ENCODE data around the gene RFT1. TPM values are rescaled to one million over a fixed set of nuclear protein-coding genes. Genes with fewer than 3 reads are reported as not detected.

The RFT1 gene
- total RNA-seq, 1 experiment from 2014 or later, result 33.6 TPM

- no peak for TF ChIP-seq REST (IDR thresholded peaks at IDR 0.05; ENCODE audit: low read depth)
- no peak for TF ChIP-seq POLR2A (IDR thresholded peaks at IDR 0.05; ENCODE audit: borderline replicate concordance, extremely low read depth, insufficient read depth, insufficient read length)
Observed at GRCh38 chr3:53145713-53146080, 15.5 kb upstream of the RFT1 start (continued).

- Histone ChIP-seq H2AFZ (ENCODE audit: low read depth, low read length, poor library complexity, severe bottlenecking) (no peak overlapping the region), H4K20me1 (ENCODE audit: insufficient read depth) (no peaks in the 10 kb centered on the region), H3K9ac (ENCODE audit: low read length) (no peak overlapping the region), H3K4me2 (ENCODE audit: low read length) (no peak overlapping the region), H3K79me2 (ENCODE audit: insufficient read depth, low read length) (no peaks in the 10 kb centered on the region), H3K27ac (ENCODE audit: low read depth, low read length) (no peak overlapping the region), H3K27me3 (ENCODE audit: insufficient read depth, low read length) (no peaks in the 10 kb centered on the region), H3K4me1 (ENCODE audit: control insufficient read depth in 1 of 2, insufficient read depth in 2 of 2, low read length in 2 of 2) (peaks cover under 1 to 12% of the 10 kb centered on the region in 2 experiments; a peak in 3 of 4 replicates), H3K36me3 (ENCODE audit: control insufficient read depth in 1 of 2, insufficient read depth in 2 of 2, low read length in 2 of 2) (no peaks in the 10 kb centered on the region), H3K9me2 (ENCODE audit: insufficient read depth) (no peaks in the 10 kb centered on the region), H3K9me3 (ENCODE audit: control insufficient read depth in 1 of 2, insufficient read depth in 1 of 2, low read depth in 1 of 2, low read length in 2 of 2) (no peaks in the 10 kb centered on the region), H3K4me3 (replicated peaks in 1 of 2; ENCODE audit: low read depth in 1 of 2, low read length in 2 of 2) (no peak overlapping the region)
- ChIA-PET CTCF (interaction anchor here (0.7 kb wide), 1 partner anchor 13 kb away, joined by 3 read pairs; no protein-coding TSS in a partner anchor), POLR2A (no interaction called here), RAD21 (ENCODE audit: low non-redundant PET in 1 of 2, low total read pairs in 2 of 2, uncharacterized antibody in 2 of 2, unreplicated experiment in 2 of 2) (no interaction called here)
- intact Hi-C loops (cut with micrococcal nuclease), result no loop called here
- DNase-seq (ENCODE audit: low read depth, low spot score), result no peak
- no TSS peak for BruUV-seq (replicated peaks)
- no peak for ATAC-seq
- TF ChIP-seq EGR1 (IDR thresholded peaks at IDR 0.05; ENCODE audit: low read depth) (no peak), SIN3A (IDR thresholded peaks at IDR 0.05; ENCODE audit: low read depth) (no peak), CBX3 (IDR thresholded peaks at IDR 0.05; ENCODE audit: low read depth) (no peak), REST (IDR thresholded peaks at IDR 0.05; ENCODE audit: low read depth) (no peak), SP1 (IDR thresholded peaks at IDR 0.05; ENCODE audit: low read depth) (no peak), ZBTB33 (IDR thresholded peaks at IDR 0.05; ENCODE audit: extremely low read depth, insufficient replicate concordance, low read length) (no peak), ATF3 (IDR thresholded peaks at IDR 0.05) (no peak), JUND (IDR thresholded peaks at IDR 0.05) (no peak), EZH2phosphoT487 (IDR thresholded peaks at IDR 0.05; ENCODE audit: borderline replicate concordance) (no peak), POLR2A (IDR thresholded peaks at IDR 0.05; ENCODE audit: borderline replicate concordance, extremely low read depth, insufficient read depth, insufficient read length) (no peak), YY1 (IDR thresholded peaks at IDR 0.05; ENCODE audit: extremely low read depth, insufficient replicate concordance, low read depth, low read length) (no peak), ZNF274 (IDR thresholded peaks at IDR 0.05; ENCODE audit: low read depth, low read length) (no peak), EZH2 (IDR thresholded peaks at IDR 0.05) (no peak), TCF7L2 (IDR thresholded peaks at IDR 0.05; ENCODE audit: borderline replicate concordance, extremely low read depth, insufficient read depth, insufficient read length) (no peak)
Observed at GRCh38 chr3:53144862-53145712, 14.9 kb upstream of the RFT1 start.
